Ascending aorta (tissue), 2 donors: ENCODE data around the gene KCNE4. TPM values are rescaled to one million over a fixed set of nuclear protein-coding genes. Genes with fewer than 3 reads are reported as not detected.
A peak's percentile ranks its signal among the peaks of the same experiment; 100 is the strongest.

Source experiments
- DNase-seq, 2 donors: peaks; one replicate each; pipeline ENCODE4 v3.0.0-alpha.2; 2019; ENCODE audit warnings: low spot score in 2 of 2
- H3K27ac ChIP-seq, 2 donors: fragments of 200-600 bp; sonication (generic); one replicate each; pipeline ENCODE4 v1.5.1; 2016 to 2017; ENCODE audit warnings: mild to moderate bottlenecking in 1 of 2
- H3K27me3 ChIP-seq: fragments of 200-600 bp; sonication (generic); one replicate; pipeline ENCODE4 v1.5.1; 2017
- H3K36me3 ChIP-seq, 2 donors: fragments of 200-600 bp; sonication (generic); one replicate each; pipeline ENCODE4 v1.5.1; 2016
- H3K4me1 ChIP-seq, 2 donors: fragments of 200-600 bp; sonication (generic); one replicate each; pipeline ENCODE4 v1.5.1; 2016 to 2017; ENCODE audit warnings: mild to moderate bottlenecking in 1 of 2
- H3K4me3 ChIP-seq, 2 donors: fragments of 200-600 bp; sonication (generic); one replicate each; pipeline ENCODE4 v1.5.1; 2016 to 2017; ENCODE audit warnings: mild to moderate bottlenecking in 1 of 2
- H3K9me3 ChIP-seq, 2 donors: fragments of 200-600 bp; sonication (generic); one replicate each; pipeline ENCODE4 v1.5.1; 2016
- intact Hi-C: fragments of 100-400 bp; cut with DNase I; formaldehyde crosslinking; loops from one replicate; pipeline ENCODE4 v1.15.1; 2023
- total RNA-seq: library from RNA; depleted of rRNA; stranded (reverse); fragments of >200 nt; gene quantifications from one replicate; pipeline ENCODE4 v1.1.0, GENCODE V29; 2016
- TF ChIP-seq, protein P1 (sequence below), 3 experiments: fragments of 200-600 bp in 2 of 3; fragments of 450-650 bp in 1 of 3; sonication (generic) in 2 of 3; IDR thresholded peaks; one replicate each; pipeline ENCODE4 v1.5.1; 2016 to 2019; ENCODE audit warnings: antibody characterized with exemption in 3 of 3, mild to moderate bottlenecking in 1 of 3, moderate library complexity in 1 of 3

KCNE4 gene
- total RNA-seq, 1 donor from 2014 or later = 18.3 TPM

DNA sequence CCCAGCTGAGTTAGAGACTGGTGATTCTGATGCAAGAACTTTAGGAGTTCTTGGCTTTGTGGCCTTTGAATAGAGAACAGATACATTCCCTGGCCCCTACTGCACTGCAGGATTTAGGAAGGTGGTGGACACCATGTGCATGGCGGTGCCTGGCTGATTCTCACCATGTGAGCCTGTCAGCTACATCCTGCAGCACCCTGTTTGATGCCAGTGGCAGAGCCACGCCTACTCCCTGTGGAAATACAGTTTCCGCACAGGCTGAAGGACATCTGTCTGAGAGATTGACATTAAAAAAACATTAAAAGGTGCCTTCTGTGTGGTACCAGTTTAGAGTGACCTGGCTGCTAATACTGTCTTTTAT is 50.0 kb downstream of the KCNE4 start:
- Histone ChIP-seq H3K27ac (peak overlapping the region; percentile 24 to 41), H3K36me3 (no peaks in the 10 kb centered on the region), H3K4me3 (no peak overlapping the region), H3K9me3 (no peaks in the 10 kb centered on the region), H3K4me1 (peaks cover 0 to 4% of the 10 kb centered on the region in 2 donors), H3K27me3 (no peaks in the 10 kb centered on the region)
- DNase-seq = no peak
- TF ChIP-seq, protein P1, sequence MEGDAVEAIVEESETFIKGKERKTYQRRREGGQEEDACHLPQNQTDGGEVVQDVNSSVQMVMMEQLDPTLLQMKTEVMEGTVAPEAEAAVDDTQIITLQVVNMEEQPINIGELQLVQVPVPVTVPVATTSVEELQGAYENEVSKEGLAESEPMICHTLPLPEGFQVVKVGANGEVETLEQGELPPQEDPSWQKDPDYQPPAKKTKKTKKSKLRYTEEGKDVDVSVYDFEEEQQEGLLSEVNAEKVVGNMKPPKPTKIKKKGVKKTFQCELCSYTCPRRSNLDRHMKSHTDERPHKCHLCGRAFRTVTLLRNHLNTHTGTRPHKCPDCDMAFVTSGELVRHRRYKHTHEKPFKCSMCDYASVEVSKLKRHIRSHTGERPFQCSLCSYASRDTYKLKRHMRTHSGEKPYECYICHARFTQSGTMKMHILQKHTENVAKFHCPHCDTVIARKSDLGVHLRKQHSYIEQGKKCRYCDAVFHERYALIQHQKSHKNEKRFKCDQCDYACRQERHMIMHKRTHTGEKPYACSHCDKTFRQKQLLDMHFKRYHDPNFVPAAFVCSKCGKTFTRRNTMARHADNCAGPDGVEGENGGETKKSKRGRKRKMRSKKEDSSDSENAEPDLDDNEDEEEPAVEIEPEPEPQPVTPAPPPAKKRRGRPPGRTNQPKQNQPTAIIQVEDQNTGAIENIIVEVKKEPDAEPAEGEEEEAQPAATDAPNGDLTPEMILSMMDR (IDR thresholded peaks at IDR 0.05) = no peak
- intact Hi-C loops = loop anchor here (5.0 kb wide), 2 partner anchors 50 to 120 kb away; partner anchors contain the start of gene KCNE4

DNA sequence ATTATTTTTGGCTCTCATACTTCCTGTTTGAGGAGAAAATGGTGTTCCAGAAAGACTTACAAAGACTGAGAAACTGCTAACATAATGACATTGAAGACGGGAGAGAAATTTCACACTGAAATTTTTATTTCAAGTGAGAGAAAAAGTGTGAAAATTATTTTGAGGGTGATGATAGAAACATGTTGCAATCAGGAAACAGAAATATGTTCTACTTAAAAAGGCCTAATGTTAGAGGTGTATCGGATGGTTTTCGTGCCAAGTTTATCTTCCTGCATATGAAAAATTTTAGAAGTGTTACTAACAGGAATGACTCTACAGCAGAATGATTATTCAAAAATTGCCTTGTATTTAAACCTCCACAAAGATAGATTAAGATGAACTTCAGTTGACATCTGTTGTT is 50.5 kb downstream of the KCNE4 start:
- Histone ChIP-seq H3K36me3 (no peaks in the 10 kb centered on the region), H3K27me3 (no peaks in the 10 kb centered on the region), H3K9me3 (no peaks in the 10 kb centered on the region), H3K4me1 (peaks cover 0 to 4% of the 10 kb centered on the region in 2 donors), H3K27ac (peak overlapping the region in 1 of 2 donors; percentile 41), H3K4me3 (no peak overlapping the region)
- intact Hi-C loops = loop anchor here (5.0 kb wide), 2 partner anchors 50 to 120 kb away; partner anchors contain the start of gene KCNE4
- DNase-seq = no peak
- TF ChIP-seq, protein P1 (IDR thresholded peaks at IDR 0.05) = no peak

DNA sequence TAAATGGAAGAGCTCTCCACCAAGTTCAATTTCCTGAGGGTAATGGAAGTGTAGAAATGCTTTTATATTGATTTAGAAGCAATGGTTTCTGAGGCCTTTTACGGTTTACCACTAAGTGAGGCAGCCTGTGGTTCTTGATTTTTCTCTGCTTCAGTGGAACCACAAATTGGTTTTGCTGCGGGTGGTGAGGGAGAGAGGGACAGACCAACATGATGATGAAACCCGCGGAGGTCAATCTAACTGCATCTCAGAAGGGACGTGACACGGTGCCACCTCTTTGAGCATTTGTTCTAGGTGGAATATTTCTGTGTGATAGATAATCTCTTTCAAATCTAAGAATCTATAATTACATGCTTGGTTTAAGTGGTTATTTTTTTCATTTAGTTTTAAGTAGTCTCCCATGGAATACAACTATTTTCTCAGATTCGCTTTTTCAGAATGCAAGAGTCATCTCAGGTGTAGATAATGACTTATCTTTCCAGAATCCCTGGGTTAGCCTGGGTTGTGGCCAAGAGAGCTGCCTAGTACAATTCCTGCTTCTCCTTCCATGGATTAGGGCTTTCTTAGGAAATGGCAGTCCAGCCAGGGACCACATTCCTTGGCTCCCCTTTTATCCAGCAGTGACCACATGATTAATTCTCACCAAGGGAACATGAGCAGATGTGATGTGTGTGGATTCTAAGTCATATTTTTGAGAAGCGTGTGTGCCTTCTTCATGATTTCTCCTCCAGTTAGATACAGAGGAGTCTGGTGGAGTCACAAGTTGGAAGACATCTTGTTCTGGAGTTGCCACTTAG is 52.5 kb downstream of the KCNE4 start:
- Histone ChIP-seq H3K27ac (no peak overlapping the region), H3K9me3 (no peaks in the 10 kb centered on the region), H3K4me1 (peaks cover 0 to 4% of the 10 kb centered on the region in 2 donors), H3K27me3 (no peaks in the 10 kb centered on the region), H3K4me3 (no peak overlapping the region), H3K36me3 (no peaks in the 10 kb centered on the region)
- TF ChIP-seq, protein P1 (IDR thresholded peaks at IDR 0.05) = no peak
- intact Hi-C loops = loop anchor here (5.0 kb wide), 2 partner anchors 52 to 122 kb away; partner anchors contain the start of gene KCNE4
- DNase-seq = no peak

Other genes with a start within 250 kb of the KCNE4 start
- 48.9 TPM for gene ACSL3, start 191.2 kb upstream of the KCNE4 start, total RNA-seq